OCI-LY7 (cell line): ENCODE data around the gene MYH10. TPM values are rescaled to one million over a fixed set of nuclear protein-coding genes. Genes with fewer than 3 reads are reported as not detected.

Source experiments
- BruUV-seq: library from RNA; stranded (reverse); fragments of 400-500 nt; replicated peaks from 2 replicates; lab custom pipeline; 2021; lab: Mats Ljungman, UMichigan
- CTCF ChIA-PET: fragments of 300-600 bp; sonication (Branson Sonifier 250); formaldehyde crosslinking; loops from one replicate; lab custom pipeline; 2022; ENCODE audit warnings: antibody characterized with exemption; ENCODE audit not compliant: unreplicated experiment; lab: Charles Lee
- POLR2A ChIA-PET: fragments of 300-600 bp; sonication (Branson Sonifier 250); formaldehyde crosslinking; loops from one replicate; lab custom pipeline; 2022; ENCODE audit warnings: antibody characterized with exemption; lab: Charles Lee
- DNase-seq: peaks from one replicate; pipeline ENCODE4 v3.0.0-alpha.2; 2015; ENCODE audit warnings: low spot score
- H2AFZ ChIP-seq: fragments of 200-600 bp; sonication (generic), shearing (Covaris generic); 2 replicates; pipeline ENCODE4 v1.6.1; 2014; ENCODE audit warnings: mild to moderate bottlenecking, antibody characterized with exemption, low read length, moderate library complexity
- H3K27ac ChIP-seq: fragments of 200-600 bp; sonication (generic); 2 replicates; pipeline ENCODE4 v1.5.1; 2014; ENCODE audit warnings: mixed run types, low read depth, mild to moderate bottlenecking, moderate library complexity, low read length, inconsistent platforms; ENCODE audit not compliant: poor library complexity, severe bottlenecking
- H3K36me3 ChIP-seq: fragments of 200-600 bp; sonication (generic); 2 replicates; pipeline ENCODE4 v1.6.1; 2014; ENCODE audit warnings: mild to moderate bottlenecking, antibody characterized with exemption, low read length, moderate library complexity, mixed read lengths; ENCODE audit not compliant: insufficient read depth
- H3K4me1 ChIP-seq: fragments of 200-600 bp; sonication (generic); 2 replicates; pipeline ENCODE4 v1.5.1; 2014; ENCODE audit warnings: mild to moderate bottlenecking, low read length; ENCODE audit not compliant: insufficient read depth, poor library complexity, severe bottlenecking
- H3K4me2 ChIP-seq: fragments of 200-600 bp; sonication (generic); 2 replicates; pipeline ENCODE4 v1.6.1; 2014; ENCODE audit warnings: mild to moderate bottlenecking, low read length
- H3K4me3 ChIP-seq: fragments of 200-600 bp; sonication (generic); 2 replicates; pipeline ENCODE4 v1.5.1; 2014; ENCODE audit warnings: mild to moderate bottlenecking, low read depth, low read length; ENCODE audit not compliant: poor library complexity, severe bottlenecking
- H3K79me2 ChIP-seq: fragments of 200-600 bp; sonication (generic); 2 replicates; pipeline ENCODE4 v1.6.1; 2016; ENCODE audit warnings: low read depth, mild to moderate bottlenecking, low read length, moderate library complexity, mixed read lengths; ENCODE audit not compliant: insufficient read depth
- H3K9me2 ChIP-seq: fragments of 200-600 bp; sonication (generic); 2 replicates; pipeline ENCODE4 v1.6.1; 2016; ENCODE audit warnings: mild to moderate bottlenecking, low read length, mixed read lengths; ENCODE audit not compliant: insufficient read depth
- H3K9me3 ChIP-seq: fragments of 200-600 bp; sonication (generic); 2 replicates; pipeline ENCODE4 v1.6.1; 2014; ENCODE audit warnings: mild to moderate bottlenecking, mixed run types, low read length, mixed read lengths
- H4K20me1 ChIP-seq: fragments of 200-600 bp; sonication (generic); 2 replicates; pipeline ENCODE4 v1.6.1; 2014; ENCODE audit warnings: mild to moderate bottlenecking, antibody characterized with exemption, low read length, moderate library complexity, mixed read lengths; ENCODE audit not compliant: insufficient read depth
- EZH2phosphoT487 ChIP-seq: fragments of 200-600 bp; sonication (generic); IDR thresholded peaks from 2 replicates; pipeline ENCODE4 v1.6.1; 2018; ENCODE audit warnings: low read depth, borderline replicate concordance, mild to moderate bottlenecking, mixed run types, antibody characterized with exemption, low read length, moderate library complexity, mixed read lengths
- intact Hi-C: fragments of 100-400 bp; cut with micrococcal nuclease; formaldehyde crosslinking; loops from one replicate; pipeline ENCODE4 v1.10.0; 2022; ENCODE audit not compliant: unreplicated experiment
- total RNA-seq, 2 experiments: library from RNA; depleted of rRNA in 1 of 2; stranded (reverse); fragments of >200 nt in 1 of 2; shearing (Covaris generic) in 1 of 2; gene quantifications; 2 replicates each; pipeline ENCODE4 v1.2.3, GENCODE V29; 2014 to 2022
- TF ChIP-seq, protein P1 (sequence below): fragments of 200-600 bp; sonication (generic); conservative IDR thresholded peaks from 2 replicates; pipeline ENCODE4 v1.5.1; 2014; ENCODE audit warnings: mild to moderate bottlenecking, antibody characterized with exemption, low read length, moderate library complexity, mixed read lengths

The MYH10 gene
- total RNA-seq, 2 experiments from 2014 or later, result 41.9 to 60.4 TPM

GRCh38 chr17:8675306-8675705 is 44.8 kb upstream of the MYH10 start:
- H3K9me2 ChIP-seq, result no peaks in the 10 kb centered on the region
- H3K4me3 ChIP-seq, result no peak overlapping the region
- no peaks in the 10 kb centered on the region for H3K36me3 ChIP-seq
- H3K4me2 ChIP-seq, result no peak overlapping the region
- no peak overlapping the region for H3K27ac ChIP-seq
- no peaks in the 10 kb centered on the region for H4K20me1 ChIP-seq
- CTCF ChIA-PET, result no interaction called here
- DNase-seq, result no peak
- H3K9me3 ChIP-seq, result no peaks in the 10 kb centered on the region
- intact Hi-C loops, result no loop called here
- POLR2A ChIA-PET, result interaction anchor here (0.9 kb wide), 1 partner anchor 13 kb away, joined by 3 read pairs; no protein-coding TSS in a partner anchor
- no peaks in the 10 kb centered on the region for H3K79me2 ChIP-seq
- no peaks in the 10 kb centered on the region for H3K4me1 ChIP-seq
- TF ChIP-seq, protein P1, sequence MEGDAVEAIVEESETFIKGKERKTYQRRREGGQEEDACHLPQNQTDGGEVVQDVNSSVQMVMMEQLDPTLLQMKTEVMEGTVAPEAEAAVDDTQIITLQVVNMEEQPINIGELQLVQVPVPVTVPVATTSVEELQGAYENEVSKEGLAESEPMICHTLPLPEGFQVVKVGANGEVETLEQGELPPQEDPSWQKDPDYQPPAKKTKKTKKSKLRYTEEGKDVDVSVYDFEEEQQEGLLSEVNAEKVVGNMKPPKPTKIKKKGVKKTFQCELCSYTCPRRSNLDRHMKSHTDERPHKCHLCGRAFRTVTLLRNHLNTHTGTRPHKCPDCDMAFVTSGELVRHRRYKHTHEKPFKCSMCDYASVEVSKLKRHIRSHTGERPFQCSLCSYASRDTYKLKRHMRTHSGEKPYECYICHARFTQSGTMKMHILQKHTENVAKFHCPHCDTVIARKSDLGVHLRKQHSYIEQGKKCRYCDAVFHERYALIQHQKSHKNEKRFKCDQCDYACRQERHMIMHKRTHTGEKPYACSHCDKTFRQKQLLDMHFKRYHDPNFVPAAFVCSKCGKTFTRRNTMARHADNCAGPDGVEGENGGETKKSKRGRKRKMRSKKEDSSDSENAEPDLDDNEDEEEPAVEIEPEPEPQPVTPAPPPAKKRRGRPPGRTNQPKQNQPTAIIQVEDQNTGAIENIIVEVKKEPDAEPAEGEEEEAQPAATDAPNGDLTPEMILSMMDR, result no peak
- no peak for TF ChIP-seq EZH2phosphoT487
- BruUV-seq, result no TSS peak
- H2AFZ ChIP-seq, result no peak overlapping the region

DNA sequence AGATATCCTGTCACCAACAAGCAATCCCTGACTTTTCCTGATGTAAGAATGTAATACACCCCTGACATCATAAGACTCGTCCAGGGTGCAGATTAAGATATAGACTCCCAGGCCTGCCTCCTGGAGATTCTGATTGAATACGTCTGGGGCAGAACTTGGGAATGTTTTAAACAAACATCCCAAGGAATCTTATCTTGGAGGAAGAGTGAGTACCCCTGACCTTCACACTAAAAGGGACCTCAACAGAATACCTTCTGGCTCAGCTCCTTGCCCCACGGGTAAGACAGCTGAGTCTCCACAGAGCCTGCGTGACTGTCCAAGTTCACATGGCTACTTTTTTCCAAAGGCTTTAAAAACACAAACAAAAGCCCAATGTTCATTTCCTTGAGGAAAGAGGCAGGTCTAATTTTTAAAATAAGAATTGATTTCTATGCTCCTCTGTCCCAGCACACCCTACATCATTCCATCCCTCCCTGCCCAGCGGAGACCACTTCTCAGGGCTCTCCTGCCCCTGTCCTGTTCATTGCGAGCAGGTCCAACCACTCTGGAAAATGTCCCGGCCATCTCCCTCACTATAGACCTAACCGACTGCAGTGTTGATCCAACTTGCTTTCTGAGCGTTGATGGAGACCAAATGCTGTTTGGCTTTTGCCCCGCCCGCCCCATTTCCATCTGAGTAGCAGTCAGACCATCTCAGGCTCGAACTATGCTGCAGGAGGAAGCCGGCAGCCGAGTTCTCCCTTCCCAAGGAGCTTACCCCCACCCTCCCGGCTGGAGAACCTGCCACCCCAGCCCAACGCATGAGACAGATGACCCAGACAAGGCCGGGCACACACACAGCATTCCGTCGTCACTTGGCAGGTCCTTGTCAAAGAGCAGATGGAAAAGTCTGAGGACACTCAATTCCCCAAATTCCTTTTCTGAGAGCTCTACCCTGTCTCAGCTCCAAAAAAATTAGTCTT is 44.1 kb upstream of the MYH10 start:
- Histone ChIP-seq H3K4me1 (no peaks in the 10 kb centered on the region), H2AFZ (no peak overlapping the region), H3K4me2 (no peak overlapping the region), H3K27ac (no peak overlapping the region), H4K20me1 (no peaks in the 10 kb centered on the region), H3K79me2 (no peaks in the 10 kb centered on the region), H3K9me2 (no peaks in the 10 kb centered on the region), H3K9me3 (no peaks in the 10 kb centered on the region), H3K36me3 (no peaks in the 10 kb centered on the region), H3K4me3 (no peak overlapping the region)
- BruUV-seq, result no TSS peak
- intact Hi-C loops, result no loop called here
- CTCF ChIA-PET, result no interaction called here
- no peak for DNase-seq
- TF ChIP-seq EZH2phosphoT487, result no peak
- TF ChIP-seq, protein P1, result no peak
- POLR2A ChIA-PET, result interaction anchor here (0.9 kb wide), 1 partner anchor 12 kb away, joined by 3 read pairs; no protein-coding TSS in a partner anchor

GRCh38 chr17:8673612-8674011 is 43.1 kb upstream of the MYH10 start:
- no peak overlapping the region for H3K27ac ChIP-seq
- peak; percentile 8 for DNase-seq
- TF ChIP-seq EZH2phosphoT487, result no peak
- TF ChIP-seq, protein P1, result no peak
- ChIA-PET CTCF (no interaction called here), POLR2A (no interaction called here)
- H3K9me3 ChIP-seq, result no peaks in the 10 kb centered on the region
- no peaks in the 10 kb centered on the region for H3K4me1 ChIP-seq
- no peak overlapping the region for H3K4me3 ChIP-seq
- H4K20me1 ChIP-seq, result no peaks in the 10 kb centered on the region
- no peaks in the 10 kb centered on the region for H3K36me3 ChIP-seq
- no peak overlapping the region for H3K4me2 ChIP-seq
- no peaks in the 10 kb centered on the region for H3K79me2 ChIP-seq
- intact Hi-C loops, result no loop called here
- no TSS peak for BruUV-seq
- H2AFZ ChIP-seq, result no peak overlapping the region
- H3K9me2 ChIP-seq, result no peaks in the 10 kb centered on the region
